DMS114 treated with DMSO at 0.1 percent for 48 hours (cell line): ENCODE data around the gene RHBDL2.
A peak's percentile ranks its signal among the peaks of the same experiment; 100 is the strongest.
"Not testable (repeated sequence)": the region's sequence is repeated elsewhere in the genome, so short reads cannot be mapped to it uniquely, and the experiment has no call there.

ENCODE experiments used
- DNase-seq: peaks from one replicate; lab custom pipeline; 2025; ENCODE audit not compliant: unreplicated experiment; lab: John Stamatoyannopoulos, UW

Gene RHBDL2

DNA sequence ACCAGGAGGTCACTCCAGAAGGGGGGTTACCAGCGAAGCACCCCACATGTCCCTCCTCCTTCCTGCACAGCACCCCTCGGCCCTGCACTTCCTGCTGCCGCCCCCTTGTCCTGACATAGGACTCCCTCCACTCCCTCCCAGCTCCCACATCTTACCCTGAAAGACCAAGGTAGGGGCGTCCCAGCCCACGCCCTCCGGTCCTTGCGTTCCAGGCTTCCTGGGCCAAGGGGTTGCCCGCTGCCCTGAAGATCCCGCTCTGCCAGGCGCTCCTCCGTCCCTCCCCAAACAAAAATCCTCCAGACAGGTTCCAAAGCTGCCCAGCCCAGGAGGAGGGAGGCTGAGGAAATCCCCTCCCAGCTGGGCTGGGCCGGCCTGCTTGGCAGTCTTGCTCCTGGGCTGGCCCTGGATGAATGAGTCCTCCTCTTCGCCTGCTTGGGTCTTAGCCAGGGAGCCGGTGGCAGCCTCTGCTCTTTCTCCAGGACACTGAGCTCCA is at the start of gene RHBDL2:
Gene RHBDL2 (minus strand): TSS at position 304 of the 493 bp plus-strand sequence. CDS start 22,618 bp downstream, outside the sequence.
- DNase-seq: no peak

GRCh38 chr1:38990738-38991637 is 49.4 kb upstream of the RHBDL2 start, which contains the start of gene AKIRIN1:
Gene AKIRIN1, plus strand, starts transcription at chr1:38991276. Its CDS starts 105 bp downstream, at chr1:38991381.
- peak; percentile 90 for DNase-seq

DNA sequence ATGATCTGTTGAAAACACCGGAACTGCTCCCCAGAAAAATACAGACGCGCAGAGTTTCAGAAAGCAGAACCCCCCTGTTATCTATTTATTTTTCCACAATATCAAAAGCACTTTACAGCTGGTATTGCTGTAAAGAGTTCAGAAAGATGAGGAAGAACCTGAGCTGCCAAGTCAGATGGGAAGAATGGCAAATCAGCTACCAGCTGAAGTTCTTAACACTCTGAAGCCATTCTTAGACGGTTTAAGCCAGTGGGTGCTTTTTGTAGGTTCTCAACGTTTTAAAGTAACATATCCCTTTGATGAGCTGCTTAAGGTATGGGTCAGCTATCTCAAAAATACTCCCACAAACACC is 48.7 kb upstream of the RHBDL2 start:
- DNase-seq: peak; percentile 23

GRCh38 chr1:38989979-38990378 is 48.3 kb upstream of the RHBDL2 start:
- no peak for DNase-seq

DNA sequence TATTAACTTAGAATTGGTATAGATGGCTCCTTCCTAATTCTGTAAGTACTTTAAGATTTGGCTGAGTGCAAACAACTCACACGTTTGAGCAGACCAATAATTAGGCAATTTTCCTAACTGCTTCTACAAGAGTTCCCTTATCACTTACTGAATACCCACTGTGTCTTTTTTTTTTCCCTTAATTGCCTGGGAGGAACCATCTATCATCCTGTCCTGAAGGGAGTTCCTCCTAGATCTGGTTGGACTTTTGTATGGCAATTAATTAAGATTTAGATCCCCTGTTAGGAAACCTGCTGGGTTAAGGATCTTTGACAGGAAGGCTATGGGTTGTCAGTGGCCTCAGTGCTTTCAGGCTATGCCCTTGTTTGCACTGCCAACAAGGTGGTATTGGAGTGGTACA is 37.8 kb upstream of the RHBDL2 start:
- DNase-seq: not testable (repeated sequence)

- DNase-seq: not testable (repeated sequence)
Measured at GRCh38 chr1:38978245-38978542, 36.6 kb upstream of the RHBDL2 start.

- not testable (repeated sequence) for DNase-seq
Measured at GRCh38 chr1:38977399-38978244, 36.0 kb upstream of the RHBDL2 start.

GRCh38 chr1:38973659-38974437 is 32.2 kb upstream of the RHBDL2 start:
- no peak for DNase-seq

DNA sequence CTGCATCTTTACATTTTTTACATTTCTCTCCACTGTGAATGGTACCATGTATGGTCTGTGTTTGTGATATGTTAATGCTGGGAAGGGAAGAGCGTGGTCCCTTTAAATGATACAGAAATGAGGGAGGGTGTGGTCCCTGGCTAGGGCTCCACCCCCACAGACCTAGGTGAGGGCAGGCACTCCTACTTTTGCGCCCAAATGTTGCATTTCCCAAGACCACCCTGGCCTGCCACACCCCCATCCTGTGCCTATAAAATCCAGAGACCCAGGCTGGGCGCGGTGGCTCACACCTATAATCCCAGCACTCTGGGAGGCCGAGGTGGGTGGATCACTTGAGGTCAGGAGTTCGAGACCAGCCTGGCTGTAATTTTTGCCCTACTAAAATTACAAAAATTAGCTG is 31.5 kb upstream of the RHBDL2 start:
- DNase-seq: not testable (repeated sequence)

- DNase-seq: no peak
Measured at GRCh38 chr1:38964140-38964548, 22.5 kb upstream of the RHBDL2 start.

- DNase-seq: no peak
Measured at GRCh38 chr1:38962560-38962959, 20.9 kb upstream of the RHBDL2 start.

DNA sequence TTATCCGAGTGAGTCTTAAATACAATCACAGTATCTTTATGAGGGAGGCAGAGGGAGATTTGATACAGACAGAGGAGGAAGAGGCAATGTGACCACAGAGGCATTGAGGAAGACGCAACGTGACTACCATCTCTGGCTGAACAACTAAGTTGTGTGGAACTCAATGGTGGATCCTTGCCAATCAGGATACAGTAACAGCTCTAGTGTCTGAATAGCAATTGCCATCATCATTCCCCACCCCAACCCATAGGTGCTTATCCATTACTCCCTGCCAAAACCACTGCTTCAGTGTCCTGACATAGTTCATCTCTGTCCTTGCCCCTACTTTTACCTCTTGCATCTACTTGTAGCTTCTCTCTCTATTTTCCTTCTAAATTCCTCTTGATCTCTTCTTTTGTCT is 20.5 kb upstream of the RHBDL2 start:
- DNase-seq: no peak

DNA sequence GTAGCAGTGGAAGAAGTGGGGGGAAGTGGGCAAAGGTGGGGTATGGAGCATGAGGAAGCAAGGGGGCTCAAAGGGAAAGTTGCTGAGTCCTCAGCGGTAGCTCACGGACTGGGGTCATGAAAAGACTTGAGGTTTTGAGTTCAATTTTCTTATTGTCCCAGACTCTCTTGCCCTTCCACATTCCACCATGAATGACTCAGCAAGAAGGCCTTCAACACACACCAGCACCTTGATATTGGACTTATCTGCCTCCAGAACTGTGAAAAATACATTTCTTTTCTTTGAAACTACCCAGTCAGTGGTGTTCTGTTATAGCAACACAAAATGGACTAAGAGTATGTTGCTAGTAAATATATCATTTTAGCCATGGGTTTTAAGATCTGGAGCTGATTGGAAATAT is 17.3 kb upstream of the RHBDL2 start:
- no peak for DNase-seq

- no peak for DNase-seq
Measured at GRCh38 chr1:38953433-38953860, 11.8 kb upstream of the RHBDL2 start.

- no peak for DNase-seq
Measured at GRCh38 chr1:38950553-38950952, 8.9 kb upstream of the RHBDL2 start.

DNA sequence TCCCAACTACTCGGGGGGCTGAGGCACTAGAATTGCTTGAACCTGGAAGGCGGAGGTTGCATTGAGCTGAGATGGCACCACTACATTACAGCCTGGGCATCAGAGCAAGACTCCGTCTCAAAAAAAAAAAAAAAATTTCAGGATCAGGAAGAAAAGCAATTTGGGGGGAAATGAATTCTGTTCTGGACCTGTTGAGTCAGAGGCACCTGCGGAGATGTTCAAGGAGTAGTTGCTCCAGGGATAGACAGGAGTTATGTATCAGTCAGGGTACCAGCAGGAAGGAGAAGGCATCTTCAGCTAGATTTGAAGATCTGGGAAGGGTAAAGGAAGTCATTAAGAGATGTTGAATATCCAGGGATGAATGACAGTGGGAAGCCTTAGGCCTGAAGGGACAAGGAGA is 2.9 kb upstream of the RHBDL2 start:
- DNase-seq: no peak

DNA sequence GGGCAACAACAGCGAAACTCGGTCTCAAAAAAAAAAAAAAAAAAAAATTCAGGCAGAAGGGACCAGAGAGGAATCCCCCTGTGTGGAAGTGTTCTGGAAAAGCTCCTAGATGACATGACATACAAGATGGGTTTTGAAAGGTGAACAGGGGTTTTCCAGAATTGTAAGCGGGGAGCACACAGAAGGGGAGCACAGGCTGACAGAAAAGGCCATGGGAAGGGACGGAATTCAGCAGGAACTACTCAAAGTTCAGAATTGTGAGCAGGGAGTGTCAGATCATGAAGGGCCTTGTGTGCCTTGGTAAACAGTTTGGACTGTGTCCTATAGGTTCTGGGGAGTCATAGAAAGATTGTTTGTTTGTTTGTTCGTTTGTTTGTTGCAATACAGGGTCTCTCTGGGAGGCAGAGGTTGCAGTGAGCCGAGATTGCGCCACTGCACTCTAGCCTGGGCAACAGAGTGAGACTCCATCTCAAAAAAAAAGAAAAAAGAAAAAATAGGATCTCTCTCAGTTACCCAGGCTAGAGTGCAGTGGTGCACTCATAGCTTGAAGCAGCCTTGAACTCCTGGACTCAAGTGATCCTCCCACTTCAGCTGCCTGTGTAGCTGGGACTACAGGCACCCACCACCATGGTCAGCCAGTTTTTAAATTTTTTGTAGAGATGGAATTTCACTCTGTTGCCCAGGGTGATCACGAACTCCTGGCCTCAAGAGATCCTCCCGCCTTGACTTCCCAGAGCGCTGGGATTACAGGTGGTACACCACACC is 1.2 kb upstream of the RHBDL2 start:
- no peak for DNase-seq

- no peak for DNase-seq
Measured at GRCh38 chr1:38941093-38941492, 537 bp downstream of the RHBDL2 start.

- DNase-seq: no peak
Measured at GRCh38 chr1:38940339-38941047, 1.1 kb downstream of the RHBDL2 start.
